ENCODE measurements around the gene ABLIM2.

Gene ABLIM2

DNA sequence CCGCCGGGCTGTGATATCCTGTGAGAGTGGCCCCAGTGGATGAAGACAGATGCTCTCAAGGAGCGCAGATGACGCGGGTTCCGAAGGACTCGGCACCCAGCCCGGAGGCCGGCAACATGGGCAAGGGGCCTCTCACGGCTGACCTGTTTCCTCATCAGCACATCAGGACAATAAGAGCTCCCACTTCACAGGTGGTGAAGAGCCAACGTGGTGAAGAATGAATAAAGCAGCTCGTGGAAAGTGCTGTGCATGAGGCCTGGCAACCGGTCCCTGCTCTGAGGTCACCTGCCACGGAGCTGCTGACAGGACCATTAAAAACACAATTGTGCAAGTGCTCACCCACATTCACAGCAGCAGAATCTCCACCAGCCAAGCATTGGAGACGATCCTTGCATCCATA is 22.9 kb downstream of the ABLIM2 start:
- no peak for DNase-seq (ENCODE audit: low read depth in 1 of 2, low spot score in 1 of 2)
- H3K27ac ChIP-seq (replicated peaks): no peak overlapping the region
- TF ChIP-seq, protein P1, sequence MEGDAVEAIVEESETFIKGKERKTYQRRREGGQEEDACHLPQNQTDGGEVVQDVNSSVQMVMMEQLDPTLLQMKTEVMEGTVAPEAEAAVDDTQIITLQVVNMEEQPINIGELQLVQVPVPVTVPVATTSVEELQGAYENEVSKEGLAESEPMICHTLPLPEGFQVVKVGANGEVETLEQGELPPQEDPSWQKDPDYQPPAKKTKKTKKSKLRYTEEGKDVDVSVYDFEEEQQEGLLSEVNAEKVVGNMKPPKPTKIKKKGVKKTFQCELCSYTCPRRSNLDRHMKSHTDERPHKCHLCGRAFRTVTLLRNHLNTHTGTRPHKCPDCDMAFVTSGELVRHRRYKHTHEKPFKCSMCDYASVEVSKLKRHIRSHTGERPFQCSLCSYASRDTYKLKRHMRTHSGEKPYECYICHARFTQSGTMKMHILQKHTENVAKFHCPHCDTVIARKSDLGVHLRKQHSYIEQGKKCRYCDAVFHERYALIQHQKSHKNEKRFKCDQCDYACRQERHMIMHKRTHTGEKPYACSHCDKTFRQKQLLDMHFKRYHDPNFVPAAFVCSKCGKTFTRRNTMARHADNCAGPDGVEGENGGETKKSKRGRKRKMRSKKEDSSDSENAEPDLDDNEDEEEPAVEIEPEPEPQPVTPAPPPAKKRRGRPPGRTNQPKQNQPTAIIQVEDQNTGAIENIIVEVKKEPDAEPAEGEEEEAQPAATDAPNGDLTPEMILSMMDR (IDR thresholded peaks at IDR 0.05; ENCODE audit: insufficient read depth, low read length): no peak
- TF ChIP-seq GABPA (IDR thresholded peaks at IDR 0.05; ENCODE audit: low read depth) (no peak), SPI1 (IDR thresholded peaks at IDR 0.05; ENCODE audit: borderline replicate concordance, low read depth) (no peak), POLR2AphosphoS5 (IDR thresholded peaks at IDR 0.05; ENCODE audit: low read depth) (no peak)
- TF ChIP-seq, protein P2, sequence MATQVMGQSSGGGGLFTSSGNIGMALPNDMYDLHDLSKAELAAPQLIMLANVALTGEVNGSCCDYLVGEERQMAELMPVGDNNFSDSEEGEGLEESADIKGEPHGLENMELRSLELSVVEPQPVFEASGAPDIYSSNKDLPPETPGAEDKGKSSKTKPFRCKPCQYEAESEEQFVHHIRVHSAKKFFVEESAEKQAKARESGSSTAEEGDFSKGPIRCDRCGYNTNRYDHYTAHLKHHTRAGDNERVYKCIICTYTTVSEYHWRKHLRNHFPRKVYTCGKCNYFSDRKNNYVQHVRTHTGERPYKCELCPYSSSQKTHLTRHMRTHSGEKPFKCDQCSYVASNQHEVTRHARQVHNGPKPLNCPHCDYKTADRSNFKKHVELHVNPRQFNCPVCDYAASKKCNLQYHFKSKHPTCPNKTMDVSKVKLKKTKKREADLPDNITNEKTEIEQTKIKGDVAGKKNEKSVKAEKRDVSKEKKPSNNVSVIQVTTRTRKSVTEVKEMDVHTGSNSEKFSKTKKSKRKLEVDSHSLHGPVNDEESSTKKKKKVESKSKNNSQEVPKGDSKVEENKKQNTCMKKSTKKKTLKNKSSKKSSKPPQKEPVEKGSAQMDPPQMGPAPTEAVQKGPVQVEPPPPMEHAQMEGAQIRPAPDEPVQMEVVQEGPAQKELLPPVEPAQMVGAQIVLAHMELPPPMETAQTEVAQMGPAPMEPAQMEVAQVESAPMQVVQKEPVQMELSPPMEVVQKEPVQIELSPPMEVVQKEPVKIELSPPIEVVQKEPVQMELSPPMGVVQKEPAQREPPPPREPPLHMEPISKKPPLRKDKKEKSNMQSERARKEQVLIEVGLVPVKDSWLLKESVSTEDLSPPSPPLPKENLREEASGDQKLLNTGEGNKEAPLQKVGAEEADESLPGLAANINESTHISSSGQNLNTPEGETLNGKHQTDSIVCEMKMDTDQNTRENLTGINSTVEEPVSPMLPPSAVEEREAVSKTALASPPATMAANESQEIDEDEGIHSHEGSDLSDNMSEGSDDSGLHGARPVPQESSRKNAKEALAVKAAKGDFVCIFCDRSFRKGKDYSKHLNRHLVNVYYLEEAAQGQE (IDR thresholded peaks at IDR 0.05; ENCODE audit: insufficient replicate concordance, low read depth): no peak
- no peaks in the 10 kb centered on the region for H3K27me3 ChIP-seq (ENCODE audit: insufficient read depth, poor library complexity, severe bottlenecking)
- no peak overlapping the region for H3K4me3 ChIP-seq (replicated peaks; ENCODE audit: insufficient read depth, low read length)

GRCh38 chr4:8133897-8134563 is 24.6 kb downstream of the ABLIM2 start:
- H3K27me3 ChIP-seq (ENCODE audit: insufficient read depth, poor library complexity, severe bottlenecking): no peaks in the 10 kb centered on the region
- TF ChIP-seq GABPA (IDR thresholded peaks at IDR 0.05; ENCODE audit: low read depth) (no peak), SPI1 (IDR thresholded peaks at IDR 0.05; ENCODE audit: borderline replicate concordance, low read depth) (no peak), POLR2AphosphoS5 (IDR thresholded peaks at IDR 0.05; ENCODE audit: low read depth) (no peak)
- TF ChIP-seq, protein P1 (IDR thresholded peaks at IDR 0.05; ENCODE audit: insufficient read depth, low read length): no peak
- TF ChIP-seq, protein P2 (IDR thresholded peaks at IDR 0.05; ENCODE audit: insufficient replicate concordance, low read depth): no peak
- no peak overlapping the region for H3K27ac ChIP-seq (replicated peaks)
- DNase-seq (ENCODE audit: low read depth in 1 of 2, low spot score in 1 of 2): no peak
- no peak overlapping the region for H3K4me3 ChIP-seq (replicated peaks; ENCODE audit: insufficient read depth, low read length)

GRCh38 chr4:8132947-8133705 is 25.5 kb downstream of the ABLIM2 start:
- DNase-seq (ENCODE audit: low read depth in 1 of 2, low spot score in 1 of 2): no peak
- TF ChIP-seq POLR2AphosphoS5 (IDR thresholded peaks at IDR 0.05; ENCODE audit: low read depth) (no peak), SPI1 (IDR thresholded peaks at IDR 0.05; ENCODE audit: borderline replicate concordance, low read depth) (no peak)
- H3K27me3 ChIP-seq (ENCODE audit: insufficient read depth, poor library complexity, severe bottlenecking): no peaks in the 10 kb centered on the region

DNA sequence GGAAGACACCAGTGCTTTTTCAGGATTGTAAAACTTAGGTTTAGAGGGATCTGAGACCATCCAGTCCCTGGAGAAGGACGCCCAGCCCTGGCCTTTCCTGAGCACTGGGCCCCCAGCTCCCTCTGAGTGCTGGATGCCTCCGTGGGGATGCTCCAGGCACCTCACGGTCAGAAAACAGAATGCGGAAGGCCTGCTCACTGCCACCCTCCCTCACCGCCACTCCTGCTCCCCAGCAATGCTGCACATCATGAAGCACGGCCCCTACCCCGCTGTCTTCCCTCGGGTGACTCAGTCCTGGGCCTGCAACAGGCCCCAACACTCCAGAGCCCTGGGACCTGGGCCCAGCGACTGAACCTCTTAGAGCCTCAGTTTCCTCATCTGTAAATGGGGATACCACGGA is 26.2 kb downstream of the ABLIM2 start:
- Histone ChIP-seq H3K27me3 (ENCODE audit: insufficient read depth, poor library complexity, severe bottlenecking) (no peaks in the 10 kb centered on the region), H3K27ac (replicated peaks) (no peak overlapping the region), H3K4me3 (replicated peaks; ENCODE audit: insufficient read depth, low read length) (no peak overlapping the region)
- DNase-seq (ENCODE audit: low read depth in 1 of 2, low spot score in 1 of 2): no peak
- TF ChIP-seq GABPA (IDR thresholded peaks at IDR 0.05; ENCODE audit: low read depth) (no peak), POLR2AphosphoS5 (IDR thresholded peaks at IDR 0.05; ENCODE audit: low read depth) (no peak), SPI1 (IDR thresholded peaks at IDR 0.05; ENCODE audit: borderline replicate concordance, low read depth) (no peak)
- TF ChIP-seq, protein P1 (IDR thresholded peaks at IDR 0.05; ENCODE audit: insufficient read depth, low read length): no peak
- TF ChIP-seq, protein P2 (IDR thresholded peaks at IDR 0.05; ENCODE audit: insufficient replicate concordance, low read depth): no peak

More at GRCh38 chr4:8132947-8133705, 25.5 kb downstream of the ABLIM2 start:
- Histone ChIP-seq H3K27ac (replicated peaks) (no peak overlapping the region), H3K4me3 (replicated peaks; ENCODE audit: insufficient read depth, low read length) (no peak overlapping the region)
